UCSD-AML1 (cell line): ENCODE data around the gene TMEM81.

Source experiments
- DNase-seq: peaks from one replicate; lab custom pipeline; 2025; ENCODE audit not compliant: unreplicated experiment; lab: John Stamatoyannopoulos, UW

TMEM81 gene

GRCh38 chr1:205077158-205077933, 6.9 kb downstream of the TMEM81 start:
- no peak for DNase-seq

- DNase-seq = no peak
Observed at GRCh38 chr1:205076245-205076761, 8.0 kb downstream of the TMEM81 start.

GRCh38 chr1:205075642-205076155, 8.6 kb downstream of the TMEM81 start:
- no peak for DNase-seq

- DNase-seq = no peak
Observed at GRCh38 chr1:205074513-205074912, 9.7 kb downstream of the TMEM81 start.

GRCh38 chr1:205074084-205074483, 10.2 kb downstream of the TMEM81 start:
- DNase-seq = no peak

GRCh38 chr1:205073511-205073910, 10.7 kb downstream of the TMEM81 start:
- no peak for DNase-seq

GRCh38 chr1:205072881-205073280, 11.4 kb downstream of the TMEM81 start:
- no peak for DNase-seq

GRCh38 chr1:205072286-205072685, 12.0 kb downstream of the TMEM81 start:
- DNase-seq = no peak

- DNase-seq = no peak
Observed at GRCh38 chr1:205071801-205072200, 12.5 kb downstream of the TMEM81 start.

- DNase-seq = no peak
Observed at GRCh38 chr1:205071028-205071409, 13.2 kb downstream of the TMEM81 start.

GRCh38 chr1:205069371-205070125, 14.7 kb downstream of the TMEM81 start:
- no peak for DNase-seq

GRCh38 chr1:205068457-205069040, 15.7 kb downstream of the TMEM81 start:
- no peak for DNase-seq

GRCh38 chr1:205068001-205068400, 16.3 kb downstream of the TMEM81 start:
- no peak for DNase-seq

GRCh38 chr1:205067031-205067430, 17.2 kb downstream of the TMEM81 start:
- DNase-seq = no peak

- DNase-seq = no peak
Observed at GRCh38 chr1:205066141-205066818, 18.0 kb downstream of the TMEM81 start.

- DNase-seq = no peak
Observed at GRCh38 chr1:205065666-205066065, 18.6 kb downstream of the TMEM81 start.

GRCh38 chr1:205064741-205065316, 19.4 kb downstream of the TMEM81 start:
- DNase-seq = no peak

GRCh38 chr1:205064301-205064700, 20.0 kb downstream of the TMEM81 start:
- DNase-seq = no peak

- DNase-seq = no peak
Observed at GRCh38 chr1:205062895-205063294, 21.4 kb downstream of the TMEM81 start.

GRCh38 chr1:205062319-205062718, 21.9 kb downstream of the TMEM81 start:
- DNase-seq = no peak

GRCh38 chr1:205061665-205062069, 22.6 kb downstream of the TMEM81 start:
- peak; percentile 76 for DNase-seq
